ENCODE data around the gene KCNQ4.

DNA sequence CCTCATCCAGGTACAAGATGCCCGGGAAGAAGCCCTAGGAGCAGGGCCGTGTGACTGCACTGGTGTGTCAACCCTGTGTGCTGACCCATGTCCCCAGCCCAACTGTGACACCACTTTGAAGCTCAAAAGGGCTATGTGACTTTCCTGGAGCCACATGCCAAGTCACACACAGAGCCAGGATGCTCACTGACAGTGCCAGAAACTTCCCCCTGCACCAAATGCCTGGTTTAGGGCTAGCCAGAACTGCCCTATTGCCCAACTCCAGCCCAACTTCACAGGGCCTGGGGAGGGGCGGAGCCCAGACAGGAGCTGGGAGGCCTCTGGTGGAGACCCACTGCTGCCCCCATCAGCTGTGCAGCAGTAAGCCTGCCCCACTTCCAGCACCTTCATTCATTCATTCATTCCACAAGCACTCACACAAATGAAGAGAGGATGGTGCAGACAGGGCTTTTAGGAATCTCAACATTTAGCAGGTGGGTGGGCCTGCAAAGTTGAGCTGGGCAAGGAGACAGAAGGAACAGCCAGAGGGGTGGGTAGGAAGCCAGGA, 36.7 kb downstream of the KCNQ4 start:
- TF ChIP-seq, protein P1, sequence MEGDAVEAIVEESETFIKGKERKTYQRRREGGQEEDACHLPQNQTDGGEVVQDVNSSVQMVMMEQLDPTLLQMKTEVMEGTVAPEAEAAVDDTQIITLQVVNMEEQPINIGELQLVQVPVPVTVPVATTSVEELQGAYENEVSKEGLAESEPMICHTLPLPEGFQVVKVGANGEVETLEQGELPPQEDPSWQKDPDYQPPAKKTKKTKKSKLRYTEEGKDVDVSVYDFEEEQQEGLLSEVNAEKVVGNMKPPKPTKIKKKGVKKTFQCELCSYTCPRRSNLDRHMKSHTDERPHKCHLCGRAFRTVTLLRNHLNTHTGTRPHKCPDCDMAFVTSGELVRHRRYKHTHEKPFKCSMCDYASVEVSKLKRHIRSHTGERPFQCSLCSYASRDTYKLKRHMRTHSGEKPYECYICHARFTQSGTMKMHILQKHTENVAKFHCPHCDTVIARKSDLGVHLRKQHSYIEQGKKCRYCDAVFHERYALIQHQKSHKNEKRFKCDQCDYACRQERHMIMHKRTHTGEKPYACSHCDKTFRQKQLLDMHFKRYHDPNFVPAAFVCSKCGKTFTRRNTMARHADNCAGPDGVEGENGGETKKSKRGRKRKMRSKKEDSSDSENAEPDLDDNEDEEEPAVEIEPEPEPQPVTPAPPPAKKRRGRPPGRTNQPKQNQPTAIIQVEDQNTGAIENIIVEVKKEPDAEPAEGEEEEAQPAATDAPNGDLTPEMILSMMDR (IDR thresholded peaks at IDR 0.05; ENCODE audit: low read depth, low read length) = no peak
- no peak for TF ChIP-seq EZH2phosphoT487 (IDR thresholded peaks at IDR 0.05; ENCODE audit: low read depth)
